Peyer's patch (tissue), 4 donors: ENCODE measurements around the gene LAMB1. TPM values are rescaled to one million over a fixed set of nuclear protein-coding genes. Genes with fewer than 3 reads are reported as not detected.

Experiments
- DNase-seq, 3 donors: peaks; one replicate each; pipeline ENCODE4 v3.0.0-alpha.2; 2017 to 2019
- H3K27ac ChIP-seq, 4 donors: fragments of 200-600 bp; sonication (generic); one replicate each; pipeline ENCODE4 v1.5.1; 2016 to 2019
- H3K27me3 ChIP-seq, 2 donors: fragments of 200-600 bp; sonication (generic); one replicate each; pipeline ENCODE4 v1.5.1; 2019
- H3K36me3 ChIP-seq, 3 donors: fragments of 200-600 bp; sonication (generic); one replicate each; pipeline ENCODE4 v1.5.1; 2016 to 2019
- H3K4me1 ChIP-seq, 4 donors: fragments of 200-600 bp; sonication (generic); one replicate each; pipeline ENCODE4 v1.5.1; 2016 to 2019
- H3K4me3 ChIP-seq, 4 donors: fragments of 200-600 bp; sonication (generic); 1 replicate in 3 of 4; 2 replicates in 1 of 4; pipeline ENCODE4 v1.5.1; 2016 to 2019; ENCODE audit warnings: mild to moderate bottlenecking in 1 of 4
- H3K9me3 ChIP-seq, 4 donors: fragments of 200-600 bp; sonication (generic); one replicate each; pipeline ENCODE4 v1.5.1; 2016 to 2019; ENCODE audit warnings: mild to moderate bottlenecking in 1 of 4
- POLR2A ChIP-seq, 2 donors: fragments of 450-650 bp; IDR thresholded peaks; one replicate each; pipeline ENCODE4 v1.5.1; 2017; ENCODE audit warnings: antibody characterized with exemption in 2 of 2, mild to moderate bottlenecking in 2 of 2, moderate library complexity in 2 of 2
- total RNA-seq, 4 donors: library from RNA; depleted of rRNA; stranded (reverse); fragments of >200 nt; gene quantifications; one replicate each; pipeline ENCODE4 v1.1.0, GENCODE V29; 2016
- TF ChIP-seq, protein P1 (sequence below), 6 experiments: fragments of 450-650 bp in 4 of 6; fragments of 200-600 bp in 2 of 6; sonication (generic) in 1 of 6; IDR thresholded peaks; one replicate each; pipeline ENCODE4 v1.5.1; 2017 to 2019; ENCODE audit warnings: antibody characterized with exemption in 6 of 6, mild to moderate bottlenecking in 3 of 6, moderate library complexity in 1 of 6

LAMB1 gene
- total RNA-seq, 4 donors from 2014 or later, result 97.6 to 821 (median 155) TPM

GRCh38 chr7:107980171-107980570 is 22.8 kb downstream of the LAMB1 start:
- Histone ChIP-seq H3K9me3 (no peaks in the 10 kb centered on the region), H3K4me3 (no peak overlapping the region)

GRCh38 chr7:107978815-107979408 is 24.0 kb downstream of the LAMB1 start:
- DNase-seq, result no peak
- H3K27me3 ChIP-seq, result no peaks in the 10 kb centered on the region
- peaks cover 0 to 63% (median 0%) of the 10 kb centered on the region in 3 donors for H3K36me3 ChIP-seq
- peaks cover 0 to 5% (median 0%) of the 10 kb centered on the region in 4 donors for H3K4me1 ChIP-seq
- H3K9me3 ChIP-seq, result no peaks in the 10 kb centered on the region
- peak overlapping the region in 1 of 4 donors; percentile 23 for H3K27ac ChIP-seq
- TF ChIP-seq, protein P1, sequence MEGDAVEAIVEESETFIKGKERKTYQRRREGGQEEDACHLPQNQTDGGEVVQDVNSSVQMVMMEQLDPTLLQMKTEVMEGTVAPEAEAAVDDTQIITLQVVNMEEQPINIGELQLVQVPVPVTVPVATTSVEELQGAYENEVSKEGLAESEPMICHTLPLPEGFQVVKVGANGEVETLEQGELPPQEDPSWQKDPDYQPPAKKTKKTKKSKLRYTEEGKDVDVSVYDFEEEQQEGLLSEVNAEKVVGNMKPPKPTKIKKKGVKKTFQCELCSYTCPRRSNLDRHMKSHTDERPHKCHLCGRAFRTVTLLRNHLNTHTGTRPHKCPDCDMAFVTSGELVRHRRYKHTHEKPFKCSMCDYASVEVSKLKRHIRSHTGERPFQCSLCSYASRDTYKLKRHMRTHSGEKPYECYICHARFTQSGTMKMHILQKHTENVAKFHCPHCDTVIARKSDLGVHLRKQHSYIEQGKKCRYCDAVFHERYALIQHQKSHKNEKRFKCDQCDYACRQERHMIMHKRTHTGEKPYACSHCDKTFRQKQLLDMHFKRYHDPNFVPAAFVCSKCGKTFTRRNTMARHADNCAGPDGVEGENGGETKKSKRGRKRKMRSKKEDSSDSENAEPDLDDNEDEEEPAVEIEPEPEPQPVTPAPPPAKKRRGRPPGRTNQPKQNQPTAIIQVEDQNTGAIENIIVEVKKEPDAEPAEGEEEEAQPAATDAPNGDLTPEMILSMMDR (IDR thresholded peaks at IDR 0.05), result no peak
- no peak for TF ChIP-seq POLR2A (IDR thresholded peaks at IDR 0.05)
- H3K4me3 ChIP-seq, result no peak overlapping the region

More at GRCh38 chr7:107980171-107980570, 22.8 kb downstream of the LAMB1 start:
- DNase-seq, result no peak
- Histone ChIP-seq H3K4me1 (peaks cover 0 to 10% (median 0%) of the 10 kb centered on the region in 4 donors), H3K27me3 (no peaks in the 10 kb centered on the region), H3K27ac (no peak overlapping the region), H3K36me3 (peaks cover 0 to 63% (median 0%) of the 10 kb centered on the region in 3 donors)
- TF ChIP-seq, protein P1 (IDR thresholded peaks at IDR 0.05), result no peak
- TF ChIP-seq POLR2A (IDR thresholded peaks at IDR 0.05), result no peak

DNA sequence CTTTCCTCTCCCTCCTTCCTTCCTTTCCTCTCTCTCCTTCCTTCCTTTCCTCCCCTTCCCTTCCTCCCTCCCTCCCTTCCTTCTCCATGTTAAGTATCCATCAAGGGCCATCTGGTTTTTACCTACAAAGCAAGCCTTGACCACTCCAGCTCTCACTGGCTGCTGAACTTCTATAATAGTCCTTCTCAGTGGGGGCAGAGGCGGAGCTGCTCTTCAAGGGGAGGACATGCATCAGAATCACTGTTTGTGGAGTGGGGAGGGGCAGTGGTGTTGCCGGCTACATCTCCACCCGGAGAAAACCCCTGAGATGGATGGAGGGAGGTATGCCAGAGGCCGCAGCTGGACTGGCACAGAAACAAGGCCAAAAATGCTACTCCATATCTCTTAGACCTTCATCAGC is 25.9 kb downstream of the LAMB1 start:
- no peak overlapping the region for H3K4me3 ChIP-seq
- no peaks in the 10 kb centered on the region for H3K4me1 ChIP-seq
- peaks cover 0 to 70% (median 0%) of the 10 kb centered on the region in 3 donors for H3K36me3 ChIP-seq
- no peak for DNase-seq
- no peaks in the 10 kb centered on the region for H3K9me3 ChIP-seq
- TF ChIP-seq, protein P1 (IDR thresholded peaks at IDR 0.05), result no peak
- TF ChIP-seq POLR2A (IDR thresholded peaks at IDR 0.05), result no peak
- H3K27me3 ChIP-seq, result no peaks in the 10 kb centered on the region
- peak overlapping the region in 1 of 4 donors; percentile 18 for H3K27ac ChIP-seq

GRCh38 chr7:107976620-107977019 is 26.3 kb downstream of the LAMB1 start:
- Histone ChIP-seq H3K9me3 (no peaks in the 10 kb centered on the region), H3K4me3 (no peak overlapping the region), H3K4me1 (peaks cover 0 to under 1% (median 0%) of the 10 kb centered on the region in 4 donors), H3K36me3 (peaks cover 0 to 70% (median 0%) of the 10 kb centered on the region in 3 donors), H3K27ac (peak overlapping the region in 1 of 4 donors; percentile 15), H3K27me3 (no peaks in the 10 kb centered on the region)
- no peak for TF ChIP-seq POLR2A (IDR thresholded peaks at IDR 0.05)
- TF ChIP-seq, protein P1 (IDR thresholded peaks at IDR 0.05), result no peak
- DNase-seq, result no peak

- H3K27ac ChIP-seq, result no peak overlapping the region
- no peaks in the 10 kb centered on the region for H3K27me3 ChIP-seq
- H3K36me3 ChIP-seq, result peaks cover 0 to 69% (median 0%) of the 10 kb centered on the region in 3 donors
- peaks cover 0 to 5% (median 0%) of the 10 kb centered on the region in 4 donors for H3K4me1 ChIP-seq
- DNase-seq, result no peak
- no peaks in the 10 kb centered on the region for H3K9me3 ChIP-seq
- H3K4me3 ChIP-seq, result no peak overlapping the region
- TF ChIP-seq POLR2A (IDR thresholded peaks at IDR 0.05), result no peak
- TF ChIP-seq, protein P1 (IDR thresholded peaks at IDR 0.05), result no peak
Measured at GRCh38 chr7:107975394-107976013, 27.5 kb downstream of the LAMB1 start.
